ENCODE results near the gene DOP1B.

GRCh38 chr21:36183144-36183795 lies 26.6 kb downstream of the DOP1B start:
- TF ChIP-seq CTCF (conservative IDR thresholded peaks at IDR 0.05; ENCODE audit: low read depth, low read length) (no peak), MAZ (IDR thresholded peaks at IDR 0.05; ENCODE audit: borderline replicate concordance, low read depth, low read length) (no peak), POLR2A (IDR thresholded peaks at IDR 0.05; ENCODE audit: low read depth, low read length) (no peak), USF2 (IDR thresholded peaks at IDR 0.05; ENCODE audit: low read depth, low read length) (no peak), SMC3 (IDR thresholded peaks at IDR 0.05; ENCODE audit: low read depth, low read length) (no peak), FOS (IDR thresholded peaks at IDR 0.05; ENCODE audit: low read depth, low read length) (no peak), MXI1 (IDR thresholded peaks at IDR 0.05; ENCODE audit: borderline replicate concordance, low read depth, low read length) (no peak), CEBPB (IDR thresholded peaks at IDR 0.05; ENCODE audit: low read depth, low read length) (no peak), RAD21 (IDR thresholded peaks at IDR 0.05; ENCODE audit: low read length) (no peak), RFX5 (IDR thresholded peaks at IDR 0.05; ENCODE audit: low read depth, low read length) (no peak), CHD1 (IDR thresholded peaks at IDR 0.05; ENCODE audit: low read depth, low read length) (no peak), BHLHE40 (IDR thresholded peaks at IDR 0.05; ENCODE audit: low read depth, low read length) (no peak), MAFK (IDR thresholded peaks at IDR 0.05; ENCODE audit: low read depth, low read length) (no peak)
- TF ChIP-seq, protein P1, sequence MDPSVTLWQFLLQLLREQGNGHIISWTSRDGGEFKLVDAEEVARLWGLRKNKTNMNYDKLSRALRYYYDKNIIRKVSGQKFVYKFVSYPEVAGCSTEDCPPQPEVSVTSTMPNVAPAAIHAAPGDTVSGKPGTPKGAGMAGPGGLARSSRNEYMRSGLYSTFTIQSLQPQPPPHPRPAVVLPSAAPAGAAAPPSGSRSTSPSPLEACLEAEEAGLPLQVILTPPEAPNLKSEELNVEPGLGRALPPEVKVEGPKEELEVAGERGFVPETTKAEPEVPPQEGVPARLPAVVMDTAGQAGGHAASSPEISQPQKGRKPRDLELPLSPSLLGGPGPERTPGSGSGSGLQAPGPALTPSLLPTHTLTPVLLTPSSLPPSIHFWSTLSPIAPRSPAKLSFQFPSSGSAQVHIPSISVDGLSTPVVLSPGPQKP (IDR thresholded peaks at IDR 0.05; ENCODE audit: borderline replicate concordance, low read depth, low read length) = no peak

Measured in IMR-90 (cell line).